ENCODE measurements around the gene CTRL.

CTRL gene

GRCh38 chr16:67897231-67897630 lies 34.4 kb downstream of the CTRL start:
- FAIRE-seq = no peak

DNA sequence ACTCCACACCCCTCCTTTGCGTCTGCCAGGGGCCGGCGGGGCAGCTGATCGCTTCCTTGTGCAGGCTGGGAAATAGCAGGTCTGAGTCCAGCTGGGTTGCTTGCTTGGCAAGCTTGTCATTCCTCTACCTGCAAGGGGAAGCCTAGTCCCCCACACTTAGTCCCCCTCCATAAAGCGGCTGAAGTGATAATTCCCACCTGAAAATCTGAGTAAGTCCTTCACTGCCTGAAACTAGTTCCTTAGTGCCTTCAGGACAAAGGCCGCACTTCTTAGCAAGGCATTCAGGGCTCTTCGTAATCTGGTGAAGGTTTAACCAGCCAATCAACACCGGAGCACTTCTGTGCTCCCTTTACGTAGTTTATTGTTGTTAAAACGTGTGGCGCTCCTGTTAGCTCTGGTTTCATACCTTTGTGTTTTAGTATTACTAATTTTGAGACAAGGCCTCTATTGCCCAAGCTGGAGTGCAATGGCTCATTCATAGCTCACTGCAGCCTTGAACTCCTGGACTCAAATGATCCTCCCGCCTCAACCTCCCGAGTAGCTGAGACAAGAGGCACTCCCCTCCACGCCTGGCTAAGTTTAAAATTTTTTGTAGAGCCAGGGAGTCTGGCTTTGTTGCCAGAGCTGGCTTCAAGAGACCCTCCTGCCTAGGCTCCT lies 37.8 kb downstream of the CTRL start:
- FAIRE-seq = no peak

More at GRCh38 chr16:67897231-67897630, 34.4 kb downstream of the CTRL start:
- DNase-seq (ENCODE audit: insufficient read length, low spot score) = no peak

DNA sequence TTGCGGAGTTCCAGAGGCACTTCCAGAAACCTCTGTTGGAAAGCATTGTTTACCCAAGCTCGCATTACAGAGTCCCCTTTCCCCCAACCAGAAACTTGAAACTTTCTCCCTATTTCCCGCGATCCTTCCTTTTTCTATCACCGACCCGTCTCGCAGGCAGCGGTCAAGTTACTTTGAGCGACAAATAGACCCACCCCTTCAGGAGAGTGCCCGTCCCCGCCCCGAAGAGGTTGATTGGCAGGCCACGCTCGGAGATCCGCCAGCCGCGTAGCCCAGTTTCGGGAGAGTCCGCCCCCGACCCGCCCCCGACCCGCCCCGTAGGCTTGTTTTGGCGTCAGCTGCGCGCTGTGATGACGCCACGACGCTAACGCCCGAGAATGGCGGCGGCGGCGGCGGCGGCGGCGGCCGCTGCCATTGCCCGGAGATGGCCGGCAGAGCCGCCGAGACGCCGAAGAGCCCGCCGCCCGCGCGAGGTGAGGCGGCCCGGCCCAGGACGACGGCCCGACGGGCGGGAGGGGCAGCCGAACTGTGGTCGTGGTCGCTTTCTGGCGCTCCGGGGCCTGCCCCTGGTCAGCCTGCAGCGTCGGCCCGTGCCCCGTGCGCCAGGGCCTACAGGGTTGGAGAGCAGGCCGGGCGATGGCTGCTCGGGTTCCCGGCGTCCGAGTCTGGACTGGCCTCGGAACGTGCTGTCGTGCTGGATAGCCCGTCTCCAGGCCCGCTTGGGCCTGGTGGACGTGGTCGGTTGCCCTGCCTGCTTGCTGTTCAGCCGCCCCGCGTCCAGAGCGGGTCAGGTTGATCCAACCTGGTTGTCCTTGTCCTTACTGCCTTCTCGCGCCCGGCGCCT lies 38.5 kb downstream of the CTRL start, which contains the start of gene PSKH1:
Gene PSKH1, plus strand, starts transcription at position 356 of the 844 bp plus-strand sequence. CDS start 15,496 bp downstream, outside the sequence.
- DNase-seq (ENCODE audit: insufficient read length, low spot score) = peak; percentile 99
- FAIRE-seq = no peak

More for the DNA sequence above, 37.8 kb downstream of the CTRL start:
- DNase-seq (ENCODE audit: insufficient read length, low spot score) = no peak

- FAIRE-seq = no peak
- DNase-seq (ENCODE audit: insufficient read length, low spot score) = no peak
Measured at GRCh38 chr16:67892375-67892774, 39.3 kb downstream of the CTRL start.

DNA sequence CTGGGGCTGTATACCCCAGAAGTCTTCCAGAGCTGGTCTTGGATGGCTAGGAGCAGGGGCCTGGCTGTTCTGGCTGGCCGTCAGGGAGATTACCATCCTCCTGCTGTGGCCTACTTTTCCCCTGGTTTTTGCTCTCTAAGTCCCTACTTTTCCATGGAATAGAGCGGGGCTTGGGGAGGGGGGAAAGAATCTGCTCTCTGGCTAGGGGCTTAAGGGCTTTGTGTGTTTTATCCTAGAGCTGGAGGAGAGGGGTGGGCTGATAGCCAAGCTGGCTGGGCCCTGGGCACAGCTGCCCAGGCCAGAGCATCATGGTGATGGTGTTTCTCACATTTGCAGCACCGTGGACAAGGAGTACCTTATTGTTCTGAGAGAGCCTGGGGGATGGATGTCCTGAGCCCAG lies 43.3 kb downstream of the CTRL start:
- DNase-seq (ENCODE audit: insufficient read length, low spot score) (no peak), FAIRE-seq (no peak)

- FAIRE-seq = no peak
- DNase-seq (ENCODE audit: insufficient read length, low spot score) = no peak
Measured at GRCh38 chr16:67886387-67886786, 45.3 kb downstream of the CTRL start.

- DNase-seq (ENCODE audit: insufficient read length, low spot score) (no peak), FAIRE-seq (no peak)
Measured at GRCh38 chr16:67885976-67886375, 45.7 kb downstream of the CTRL start.

DNA sequence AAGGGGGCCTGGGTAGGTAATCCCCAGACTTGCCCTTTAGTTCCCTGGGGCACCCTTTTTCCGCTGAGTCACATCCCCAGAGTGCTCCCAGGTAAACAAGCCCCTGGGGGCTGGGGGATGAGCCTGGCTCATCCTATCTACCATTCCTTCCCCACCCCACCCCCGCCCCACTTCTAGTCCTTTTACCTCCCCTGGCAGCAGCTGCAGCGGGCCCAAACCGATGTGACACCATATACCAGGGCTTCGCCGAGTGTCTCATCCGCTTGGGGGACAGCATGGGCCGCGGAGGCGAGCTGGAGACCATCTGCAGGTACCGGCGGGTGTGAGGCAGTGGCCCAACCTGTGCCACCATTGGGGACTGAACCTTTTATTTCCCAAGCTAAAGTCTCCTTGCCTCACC lies 46.1 kb downstream of the CTRL start:
- DNase-seq (ENCODE audit: insufficient read length, low spot score) = no peak
- no peak for FAIRE-seq

DNA sequence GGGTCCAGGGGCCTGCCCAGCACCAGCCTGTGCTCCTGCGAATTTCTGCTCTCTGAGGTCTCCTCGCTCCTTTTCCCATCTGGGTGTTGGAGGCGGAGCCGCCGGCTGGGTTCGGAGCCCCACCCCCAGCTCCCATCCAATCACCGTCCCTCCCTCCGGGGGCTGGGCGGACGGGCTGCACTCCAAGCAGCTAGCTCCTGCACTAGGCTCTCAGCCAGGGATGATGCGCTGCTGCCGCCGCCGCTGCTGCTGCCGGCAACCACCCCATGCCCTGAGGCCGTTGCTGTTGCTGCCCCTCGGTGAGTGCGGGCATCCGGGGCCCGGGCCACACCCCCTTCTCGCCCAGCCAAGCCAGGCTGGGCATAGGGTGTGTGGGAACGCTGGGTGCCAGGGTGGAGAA lies 47.0 kb downstream of the CTRL start, which contains the start of gene NRN1L:
Gene NRN1L, plus strand, starts transcription at position 202 of the 400 bp plus-strand sequence. Its CDS starts 19 bp downstream, at position 221.
- FAIRE-seq = peak; percentile 92
- DNase-seq (ENCODE audit: insufficient read length, low spot score) = peak; percentile 61

GRCh38 chr16:67883872-67884261 lies 47.8 kb downstream of the CTRL start:
- FAIRE-seq (peak; percentile 76), DNase-seq (ENCODE audit: insufficient read length, low spot score) (no peak)

DNA sequence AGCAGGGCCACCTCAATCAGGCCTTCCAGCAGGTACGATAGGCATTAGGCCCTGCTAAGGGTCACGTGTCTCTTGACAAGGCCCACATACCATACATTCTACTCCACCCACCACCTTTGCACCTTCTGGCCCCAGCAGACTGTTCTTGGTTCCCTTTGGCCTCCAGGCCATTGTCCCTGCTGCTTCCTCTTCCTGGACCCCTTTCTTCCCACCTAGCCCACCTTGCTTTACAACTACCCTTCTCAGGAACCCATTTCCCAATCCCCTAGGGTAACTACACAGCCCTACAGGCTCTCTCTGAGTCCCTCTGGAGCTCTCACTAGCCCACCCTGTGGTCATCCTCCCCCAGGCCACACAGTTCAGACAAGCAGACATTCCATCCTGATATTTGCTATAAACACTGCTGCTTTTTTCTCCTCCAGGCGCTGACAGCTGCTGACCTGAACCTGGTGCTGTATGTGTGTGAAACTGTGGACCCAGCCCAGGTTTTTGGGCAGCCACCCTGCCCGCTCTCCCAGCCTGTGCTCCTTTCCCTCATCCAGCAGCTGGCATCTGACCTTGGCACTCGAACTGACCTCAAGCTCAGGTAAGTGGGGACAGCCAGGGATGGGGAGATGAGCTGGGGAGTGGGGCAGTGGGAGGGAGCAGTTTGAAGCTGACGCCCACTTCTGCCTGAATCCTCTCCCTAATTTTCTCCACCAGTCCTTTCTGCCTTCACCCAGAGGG lies 48.4 kb downstream of the CTRL start:
- FAIRE-seq = no peak
- DNase-seq (ENCODE audit: insufficient read length, low spot score) = peak; percentile 71

- DNase-seq (ENCODE audit: insufficient read length, low spot score) (no peak), FAIRE-seq (peak; percentile 20)
Measured at GRCh38 chr16:67882374-67883145, 49.1 kb downstream of the CTRL start.

DNA sequence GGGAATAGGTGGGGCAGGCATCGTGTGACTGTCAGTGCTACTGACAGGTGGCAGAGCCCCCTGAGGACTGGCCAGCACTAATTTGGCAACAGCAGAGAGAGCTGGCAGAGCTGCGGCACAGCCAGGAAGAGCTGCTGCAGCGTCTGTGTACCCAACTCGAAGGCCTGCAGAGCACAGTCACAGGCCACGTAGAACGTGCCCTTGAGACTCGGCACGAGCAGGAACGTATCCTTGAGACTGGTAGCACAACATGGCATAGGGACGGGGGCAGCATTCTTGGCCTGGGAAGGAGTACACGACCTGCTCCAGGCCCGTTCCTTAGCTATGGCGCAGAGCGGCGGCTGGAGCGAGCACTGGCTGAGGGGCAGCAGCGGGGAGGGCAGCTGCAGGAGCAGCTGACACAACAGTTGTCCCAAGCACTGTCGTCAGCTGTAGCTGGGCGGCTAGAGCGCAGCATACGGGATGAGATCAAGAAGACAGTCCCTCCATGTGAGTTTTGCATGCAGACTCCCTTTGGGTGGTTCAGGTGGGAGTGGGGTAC lies 50.0 kb downstream of the CTRL start:
- FAIRE-seq (no peak), DNase-seq (ENCODE audit: insufficient read length, low spot score) (no peak)

- FAIRE-seq = no peak
- no peak for DNase-seq (ENCODE audit: insufficient read length, low spot score)
Measured at GRCh38 chr16:67880584-67880983, 51.1 kb downstream of the CTRL start.

GRCh38 chr16:67879936-67880335 lies 51.7 kb downstream of the CTRL start:
- no peak for FAIRE-seq
- DNase-seq (ENCODE audit: insufficient read length, low spot score) = no peak

All from HTR-8/SVneo (cell line).